BLaER1 treated with 17β-estradiol and CSF1 and Interleukin-3, amounts not matched to agents 10 nM and 100 nM (cell line): ENCODE data around the gene AMIGO1.

ENCODE experiments used
- H3K27ac ChIP-seq, 11 experiments: shearing (Covaris generic); formaldehyde crosslinking; 2 replicates each; pipeline ENCODE4 v1.8.1; 2022
- H3K27me3 ChIP-seq, 11 experiments: shearing (Covaris generic); formaldehyde crosslinking; 2 replicates each; pipeline ENCODE4 v1.8.1; 2022
- H3K36me3 ChIP-seq, 11 experiments: shearing (Covaris generic); formaldehyde crosslinking; 2 replicates each; pipeline ENCODE4 v1.8.1; 2022
- H3K4me1 ChIP-seq, 10 experiments: shearing (Covaris generic); formaldehyde crosslinking; 2 replicates each; pipeline ENCODE4 v1.8.1; 2022
- H3K4me2 ChIP-seq, 11 experiments: shearing (Covaris generic); formaldehyde crosslinking; 2 replicates each; pipeline ENCODE4 v1.8.1; 2022
- H3K4me3 ChIP-seq, 10 experiments: shearing (Covaris generic); formaldehyde crosslinking; 2 replicates each; pipeline ENCODE4 v1.8.1; 2022
- H3K9ac ChIP-seq, 11 experiments: shearing (Covaris generic); formaldehyde crosslinking; 2 replicates each; pipeline ENCODE4 v1.8.1; 2022
- H3K9me3 ChIP-seq, 11 experiments: shearing (Covaris generic); formaldehyde crosslinking; replicated peaks in 1 of 11; 2 replicates each; pipeline ENCODE4 v1.8.1; 2022
- H4K20me1 ChIP-seq, 11 experiments: shearing (Covaris generic); formaldehyde crosslinking; 2 replicates each; pipeline ENCODE4 v1.8.1; 2022
- Cebpa-rat ChIP-seq, 11 experiments: shearing (Covaris generic); IDR thresholded peaks; 2 replicates each; pipeline ENCODE4 v1.8.1; 2022

AMIGO1 gene

DNA sequence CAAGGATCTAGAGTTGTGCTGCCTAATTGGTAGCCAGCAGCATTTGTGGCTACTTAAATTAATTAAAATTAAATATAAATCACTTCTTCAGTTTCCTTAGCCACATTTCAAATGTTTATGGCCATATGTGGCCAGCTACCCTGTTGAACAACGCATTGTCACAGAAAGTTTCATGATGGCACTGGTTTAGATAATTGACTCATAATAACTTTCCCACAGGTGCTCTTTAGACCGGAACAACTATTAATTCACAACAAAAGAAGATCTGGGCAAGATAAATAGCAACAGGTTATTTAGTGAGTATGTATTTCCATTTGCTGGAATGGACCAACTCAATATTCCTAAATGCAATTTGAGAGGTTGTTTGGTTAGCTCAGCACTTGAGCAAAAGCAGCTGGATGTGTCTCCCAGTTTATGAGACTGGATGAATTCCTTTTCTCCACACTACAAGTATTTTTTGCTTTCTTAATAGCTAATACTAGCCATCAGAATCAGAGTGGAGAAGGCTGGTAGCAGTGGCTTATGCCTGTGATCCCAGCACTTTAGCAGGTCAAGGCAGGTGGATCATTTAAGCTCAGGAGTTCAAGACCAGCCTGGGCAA is 3.7 kb upstream of the AMIGO1 start:
- Histone ChIP-seq H3K27ac (no peak overlapping the region), H3K4me2 (no peak overlapping the region)
- no peak for TF ChIP-seq Cebpa-rat (IDR thresholded peaks at IDR 0.05)

GRCh38 chr1:109508873-109509175 is 703 bp downstream of the AMIGO1 start:
- peak overlapping the region in 7 of 11 experiments; percentile 77 to 83 (median 81); a peak in 13 of 22 replicates for H3K9ac ChIP-seq
- H3K36me3 ChIP-seq: peaks cover 0 to 6% (median 0%) of the 10 kb centered on the region in 11 experiments; a peak in 1 of 22 replicates

More for the DNA sequence above, 3.7 kb upstream of the AMIGO1 start:
- Histone ChIP-seq H3K9ac (no peak overlapping the region), H3K9me3 (no peaks in the 10 kb centered on the region), H3K4me3 (no peak overlapping the region), H4K20me1 (no peaks in the 10 kb centered on the region), H3K27me3 (peaks cover 0 to 4% (median 0%) of the 10 kb centered on the region in 11 experiments; a peak in 1 of 22 replicates), H3K36me3 (no peaks in the 10 kb centered on the region), H3K4me1 (peaks cover 6 to 18% (median 14%) of the 10 kb centered on the region in 10 experiments)

DNA sequence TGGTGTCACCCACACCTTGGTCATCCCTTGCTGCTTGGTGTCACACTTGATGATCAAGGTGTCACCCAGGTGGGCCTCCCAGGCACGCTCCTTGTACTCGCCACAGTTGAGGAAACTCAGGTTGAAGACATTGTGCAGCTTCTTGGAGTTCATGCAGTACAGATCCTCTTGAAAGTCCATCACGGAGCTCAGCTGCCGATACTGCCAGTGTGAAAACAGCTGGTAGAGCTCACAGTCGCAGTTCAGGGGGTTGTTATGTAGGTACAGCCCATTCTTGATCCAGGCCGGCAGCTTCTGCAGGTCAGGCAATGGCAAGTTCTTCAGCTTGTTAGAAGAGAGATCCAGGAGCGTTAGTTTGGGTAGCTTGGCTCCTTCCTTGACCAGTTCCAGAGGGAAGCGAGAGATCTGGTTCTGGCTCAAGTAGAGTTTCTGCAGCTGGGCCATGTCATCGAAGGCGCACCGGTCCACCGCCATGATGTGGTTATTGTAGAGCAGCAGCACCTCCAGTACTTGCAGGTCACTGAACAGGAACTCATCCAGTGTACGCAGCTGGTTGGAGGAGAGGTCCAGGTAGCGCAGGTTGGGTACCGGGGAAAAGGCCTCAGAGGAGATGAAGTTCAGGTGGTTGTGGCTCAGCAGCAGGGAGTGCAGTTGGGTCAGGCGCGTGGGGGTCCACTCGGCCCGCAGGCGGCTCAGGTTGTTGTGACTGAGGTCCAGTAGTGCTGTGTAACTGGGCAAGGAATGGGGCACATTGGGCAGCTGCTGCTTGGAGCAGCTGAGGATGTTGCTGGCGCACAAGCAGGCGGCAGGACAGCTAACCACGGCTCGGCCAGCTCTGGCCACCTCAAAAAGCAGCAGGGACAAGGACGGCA is 1.3 kb downstream of the AMIGO1 start:
- Histone ChIP-seq H3K27ac (no peak overlapping the region), H3K36me3 (peaks cover 0 to 6% (median 0%) of the 10 kb centered on the region in 11 experiments; a peak in 1 of 22 replicates), H3K4me1 (peaks cover 10 to 34% (median 22%) of the 10 kb centered on the region in 10 experiments), H3K9me3 (no peaks in the 10 kb centered on the region), H3K9ac (no peak overlapping the region), H3K4me2 (peak overlapping the region in 8 of 11 experiments; percentile 89 to 99 (median 98); a peak in 13 of 22 replicates), H3K27me3 (peaks cover 0 to 4% (median 0%) of the 10 kb centered on the region in 11 experiments; a peak in 1 of 22 replicates), H4K20me1 (no peaks in the 10 kb centered on the region), H3K4me3 (peak overlapping the region in 1 of 10 experiments; percentile 66; a peak in 1 of 20 replicates)
- no peak for TF ChIP-seq Cebpa-rat (IDR thresholded peaks at IDR 0.05)

More at GRCh38 chr1:109508873-109509175, 703 bp downstream of the AMIGO1 start:
- no peak for TF ChIP-seq Cebpa-rat (IDR thresholded peaks at IDR 0.05)
- Histone ChIP-seq H3K9me3 (no peaks in the 10 kb centered on the region), H3K27ac (no peak overlapping the region), H3K4me3 (peak overlapping the region; percentile 62 to 85 (median 74); a peak in 19 of 20 replicates), H3K27me3 (peaks cover 0 to 4% (median 0%) of the 10 kb centered on the region in 11 experiments; a peak in 1 of 22 replicates), H3K4me2 (peak overlapping the region; percentile 89 to 99 (median 97)), H4K20me1 (no peaks in the 10 kb centered on the region), H3K4me1 (peaks cover 10 to 28% (median 20%) of the 10 kb centered on the region in 10 experiments)

DNA sequence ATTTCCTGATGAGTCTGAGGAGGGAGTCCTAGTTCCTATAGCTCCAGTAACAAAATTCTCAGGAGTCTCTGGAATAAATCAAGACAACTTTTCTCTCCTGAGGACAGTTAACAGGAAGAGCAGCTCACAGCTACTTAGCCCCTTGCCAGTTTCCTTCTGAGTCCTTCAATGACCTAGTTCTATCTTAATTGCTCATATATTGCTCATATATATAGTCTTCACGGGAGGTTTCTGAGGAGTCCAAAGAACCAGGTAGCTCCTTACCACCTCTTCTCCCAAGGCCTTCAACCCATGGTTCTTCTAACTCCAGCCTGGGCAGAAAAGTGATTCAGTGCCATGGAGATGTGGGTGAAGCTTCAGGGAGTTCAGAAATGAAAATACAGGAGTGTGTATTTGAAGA is 4.6 kb downstream of the AMIGO1 start:
- Histone ChIP-seq H3K36me3 (peaks cover 6 to 15% (median 12%) of the 10 kb centered on the region in 11 experiments; a peak in 16 of 22 replicates), H3K27me3 (peaks cover 0 to 4% (median 0%) of the 10 kb centered on the region in 11 experiments; a peak in 1 of 22 replicates), H3K4me3 (no peak overlapping the region), H4K20me1 (peaks cover 0 to 23% (median 21%) of the 10 kb centered on the region in 11 experiments; a peak in 17 of 22 replicates), H3K4me2 (no peak overlapping the region), H3K27ac (no peak overlapping the region), H3K9me3 (no peaks in the 10 kb centered on the region), H3K9ac (no peak overlapping the region), H3K4me1 (peaks cover 38 to 61% (median 50%) of the 10 kb centered on the region in 10 experiments)
- TF ChIP-seq Cebpa-rat (IDR thresholded peaks at IDR 0.05): no peak

DNA sequence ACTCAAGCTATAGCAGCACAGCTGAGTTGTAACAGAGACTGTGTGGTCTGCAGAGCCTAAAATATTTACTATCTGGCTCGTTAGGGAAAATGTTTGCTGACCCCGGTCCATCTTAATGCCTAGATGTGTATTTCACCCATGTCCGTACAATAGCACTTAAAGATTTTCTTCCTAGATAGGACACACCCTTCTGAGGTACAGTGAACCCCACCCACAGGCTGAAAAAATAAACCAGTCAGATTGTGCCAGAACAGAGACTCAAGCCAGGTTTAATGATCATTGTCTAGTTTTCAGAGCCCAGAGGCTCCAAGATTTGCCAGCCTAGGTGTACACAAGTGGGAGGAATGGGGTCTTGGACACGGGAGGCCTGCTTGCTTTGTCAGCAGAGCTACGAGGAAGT is 5.6 kb downstream of the AMIGO1 start:
- Histone ChIP-seq H3K36me3 (peaks cover 6 to 23% (median 17%) of the 10 kb centered on the region in 11 experiments; a peak in 18 of 22 replicates), H3K9me3 (no peaks in the 10 kb centered on the region), H3K27ac (no peak overlapping the region), H3K4me3 (no peak overlapping the region), H3K4me2 (no peak overlapping the region), H3K27me3 (no peaks in the 10 kb centered on the region), H4K20me1 (peaks cover 0 to 33% (median 29%) of the 10 kb centered on the region in 11 experiments; a peak in 17 of 22 replicates), H3K4me1 (peaks cover 44 to 64% (median 54%) of the 10 kb centered on the region in 10 experiments), H3K9ac (no peak overlapping the region)
- no peak for TF ChIP-seq Cebpa-rat (IDR thresholded peaks at IDR 0.05)

DNA sequence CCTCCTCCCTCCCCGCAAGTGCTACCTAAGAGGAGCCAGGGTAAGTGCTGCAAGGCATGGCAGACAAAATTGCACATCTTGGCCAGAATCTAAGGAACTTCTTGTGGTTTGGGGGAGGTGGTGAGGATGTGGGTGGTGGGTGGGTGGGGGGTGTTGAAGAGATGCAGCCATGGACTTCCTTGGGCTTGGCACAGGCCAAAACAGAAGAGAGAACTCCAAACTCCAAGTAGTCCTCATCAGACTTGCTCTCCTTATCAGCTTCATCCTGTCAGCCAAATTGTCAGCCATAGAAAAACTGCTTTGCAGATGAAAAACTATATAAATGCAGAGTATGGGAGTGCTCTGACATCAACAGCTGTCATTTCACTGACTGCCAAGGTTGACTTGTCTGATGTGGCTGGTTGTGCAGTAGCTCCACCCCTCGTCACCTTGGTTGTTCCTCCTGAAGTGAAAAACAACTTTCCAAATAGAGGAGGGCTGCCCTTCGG is 7.1 kb downstream of the AMIGO1 start:
- Histone ChIP-seq H3K4me1 (peaks cover 57 to 75% (median 66%) of the 10 kb centered on the region in 10 experiments), H3K27me3 (no peaks in the 10 kb centered on the region), H4K20me1 (peaks cover 4 to 48% (median 45%) of the 10 kb centered on the region in 11 experiments; a peak in 20 of 22 replicates), H3K9me3 (no peaks in the 10 kb centered on the region), H3K4me3 (no peak overlapping the region; a peak in 2 of 20 replicates), H3K4me2 (peak overlapping the region; percentile 64 to 93 (median 83)), H3K36me3 (peaks cover 14 to 36% (median 26%) of the 10 kb centered on the region in 11 experiments; a peak in 21 of 22 replicates), H3K9ac (peak overlapping the region in 5 of 11 experiments; percentile 0 to 40 (median 28); a peak in 7 of 22 replicates), H3K27ac (peak overlapping the region in 8 of 11 experiments; percentile 12 to 66 (median 52); a peak in 14 of 22 replicates)
- TF ChIP-seq Cebpa-rat (IDR thresholded peaks at IDR 0.05): no peak

DNA sequence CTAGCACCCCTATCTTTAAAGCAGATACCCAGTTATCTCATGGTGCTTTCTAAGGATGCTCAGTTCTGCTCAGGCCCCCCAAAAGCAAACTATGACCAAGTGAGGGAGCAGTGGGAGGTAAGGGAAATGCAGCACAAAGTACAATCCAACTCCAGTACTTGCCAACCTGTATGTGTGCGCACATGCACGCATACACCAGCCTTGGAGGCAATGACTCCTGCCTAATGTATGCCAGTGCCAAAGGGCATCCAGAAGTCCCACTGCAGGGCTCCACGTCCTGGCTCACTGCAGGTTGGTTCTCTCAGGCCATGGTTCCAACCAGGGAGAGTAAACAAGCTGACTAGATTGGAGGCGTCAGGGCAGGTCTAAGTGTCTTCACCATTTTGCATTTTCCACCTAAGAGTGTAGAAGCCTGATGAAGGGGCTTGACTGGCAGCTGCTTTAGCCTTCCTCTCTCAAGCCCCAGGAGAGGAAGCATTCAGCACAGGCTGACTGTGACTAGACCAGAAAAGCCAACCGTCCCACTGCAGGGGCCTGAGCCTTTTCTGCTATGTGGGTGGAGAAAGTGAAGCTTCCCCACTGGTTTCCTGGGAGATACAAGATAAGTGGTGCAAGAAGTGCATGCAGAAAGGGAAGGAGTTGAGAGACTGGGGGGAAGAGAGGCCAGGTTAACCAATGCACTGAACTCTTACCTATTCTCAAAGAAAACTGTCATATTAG is 7.7 kb downstream of the AMIGO1 start:
- Histone ChIP-seq H3K4me1 (peaks cover 63 to 81% (median 72%) of the 10 kb centered on the region in 10 experiments), H3K9ac (peak overlapping the region in 5 of 11 experiments; percentile 0 to 45 (median 40); a peak in 10 of 22 replicates), H3K27ac (peak overlapping the region in 8 of 11 experiments; percentile 12 to 62 (median 48); a peak in 14 of 22 replicates), H3K9me3 (no peaks in the 10 kb centered on the region), H3K27me3 (no peaks in the 10 kb centered on the region), H4K20me1 (peaks cover 7 to 54% (median 51%) of the 10 kb centered on the region in 11 experiments; a peak in 20 of 22 replicates), H3K4me2 (peak overlapping the region; percentile 64 to 93 (median 83)), H3K36me3 (peaks cover 18 to 42% (median 32%) of the 10 kb centered on the region in 11 experiments), H3K4me3 (peak overlapping the region in 1 of 10 experiments; percentile 22; a peak in 4 of 20 replicates)
- TF ChIP-seq Cebpa-rat (IDR thresholded peaks at IDR 0.05): no peak

DNA sequence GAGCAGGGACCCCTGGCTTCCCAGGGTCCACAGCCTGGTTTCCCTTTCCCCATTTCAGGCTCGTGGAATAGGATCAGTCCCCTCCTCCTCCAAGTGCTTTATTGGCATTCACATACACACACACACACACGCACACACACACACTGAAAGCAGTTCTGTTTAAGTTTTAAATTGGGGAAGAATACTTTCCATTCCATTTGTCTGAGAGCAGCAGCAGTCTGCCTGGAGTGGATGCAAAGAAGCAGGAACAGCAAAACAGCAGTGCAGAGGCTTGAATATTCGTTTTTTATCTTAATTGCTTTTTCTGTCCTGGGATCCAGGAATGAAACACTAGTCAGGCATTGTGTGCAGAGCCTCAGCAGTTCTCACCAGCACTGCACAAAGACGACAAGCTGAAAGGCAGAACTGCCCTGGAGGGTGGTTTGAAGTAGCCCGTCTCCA is 8.6 kb downstream of the AMIGO1 start:
- Histone ChIP-seq H3K4me1 (peaks cover 66 to 90% (median 79%) of the 10 kb centered on the region in 10 experiments), H3K36me3 (peaks cover 26 to 50% (median 40%) of the 10 kb centered on the region in 11 experiments), H3K4me3 (no peak overlapping the region), H3K9ac (peak overlapping the region in 4 of 11 experiments; percentile 19 to 45 (median 41); a peak in 4 of 22 replicates), H3K4me2 (peak overlapping the region; percentile 64 to 93 (median 83)), H3K27me3 (no peaks in the 10 kb centered on the region), H3K9me3 (no peaks in the 10 kb centered on the region), H4K20me1 (peaks cover 9 to 63% (median 58%) of the 10 kb centered on the region in 11 experiments; a peak in 20 of 22 replicates), H3K27ac (peak overlapping the region in 5 of 11 experiments; percentile 34 to 62 (median 54); a peak in 8 of 22 replicates)
- TF ChIP-seq Cebpa-rat (IDR thresholded peaks at IDR 0.05): no peak
